ENCODE results near the gene DESI2.
"Not testable (repeated sequence)": the region's sequence is repeated elsewhere in the genome, so short reads cannot be mapped to it uniquely, and the experiment has no call there.

DESI2 gene

DNA sequence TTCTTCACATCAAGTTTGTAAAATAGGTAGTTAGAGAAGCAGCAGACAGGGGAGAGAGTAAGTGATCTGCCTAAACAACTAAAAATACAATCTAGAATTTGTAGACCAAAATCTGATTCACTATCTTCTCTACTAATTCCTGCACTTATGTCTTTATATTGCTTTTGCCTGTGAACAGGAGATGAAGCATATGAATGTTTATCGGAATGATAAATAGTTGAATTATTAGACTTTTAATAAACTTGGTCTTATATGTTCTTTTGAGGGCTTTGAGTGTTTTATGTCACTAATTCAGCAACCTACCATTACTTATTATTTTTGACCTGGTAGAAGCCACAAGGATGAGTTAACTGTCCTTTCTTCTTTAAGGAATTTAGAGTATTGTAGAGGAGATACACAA, 2.3 kb downstream of the DESI2 start:
- DNase-seq = no peak

DNA sequence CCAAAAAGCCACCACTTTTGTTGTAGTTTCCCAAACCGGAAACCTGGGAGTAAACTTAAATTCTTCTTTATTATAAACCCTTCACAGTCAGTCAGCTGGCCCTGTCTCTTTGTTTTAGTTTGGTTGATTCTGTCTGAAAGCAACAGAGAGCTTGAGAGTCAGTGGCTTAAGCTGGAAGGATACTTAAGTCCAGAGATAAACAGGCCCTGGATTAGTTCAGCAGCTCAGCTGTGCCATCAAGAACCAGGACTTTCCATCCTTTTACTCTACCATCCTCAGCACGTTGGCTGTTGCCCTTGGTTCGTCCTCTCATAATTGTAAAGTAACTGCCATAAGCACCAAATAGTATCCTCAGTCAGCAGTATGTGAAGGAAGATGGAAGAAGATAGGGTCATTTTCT, 4.5 kb downstream of the DESI2 start:
- no peak for DNase-seq

DNA sequence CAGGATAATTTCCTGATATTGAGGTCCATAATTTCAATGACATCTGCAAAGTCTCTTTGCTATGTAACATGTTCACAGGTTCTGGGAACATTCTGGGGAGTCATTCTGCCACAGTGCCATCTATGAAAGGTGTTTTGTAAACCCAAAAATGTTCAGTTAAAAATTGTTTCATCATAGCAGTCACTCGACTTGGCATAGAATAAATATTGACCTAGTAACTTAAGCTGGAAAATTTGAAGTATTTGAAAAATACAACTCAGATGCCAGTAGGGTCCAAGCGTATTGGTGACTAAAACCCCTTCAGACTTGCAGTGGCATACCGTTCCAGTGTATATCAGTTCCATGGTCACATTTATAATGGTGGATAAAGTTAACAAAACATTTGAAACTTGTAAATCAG, 6.8 kb downstream of the DESI2 start:
- DNase-seq = no peak

DNA sequence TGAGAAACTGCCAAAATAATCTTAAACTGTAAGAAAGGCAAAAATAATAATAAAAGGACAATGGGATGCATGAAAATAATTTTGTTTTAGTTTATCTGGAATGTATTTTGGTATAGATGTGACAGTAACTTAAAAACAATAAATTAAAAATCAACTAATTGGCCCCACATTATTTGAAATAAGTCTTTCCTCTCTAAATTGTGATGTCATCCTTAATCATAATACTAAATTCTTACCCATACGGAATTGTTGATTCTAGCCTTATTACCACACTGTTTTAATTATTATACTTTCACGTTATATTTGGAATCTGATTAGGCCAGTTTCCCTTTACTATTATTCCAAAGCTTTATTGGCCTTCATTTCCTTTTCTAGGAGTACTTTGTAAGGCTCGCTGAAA, 7.7 kb downstream of the DESI2 start:
- DNase-seq = no peak

DNA sequence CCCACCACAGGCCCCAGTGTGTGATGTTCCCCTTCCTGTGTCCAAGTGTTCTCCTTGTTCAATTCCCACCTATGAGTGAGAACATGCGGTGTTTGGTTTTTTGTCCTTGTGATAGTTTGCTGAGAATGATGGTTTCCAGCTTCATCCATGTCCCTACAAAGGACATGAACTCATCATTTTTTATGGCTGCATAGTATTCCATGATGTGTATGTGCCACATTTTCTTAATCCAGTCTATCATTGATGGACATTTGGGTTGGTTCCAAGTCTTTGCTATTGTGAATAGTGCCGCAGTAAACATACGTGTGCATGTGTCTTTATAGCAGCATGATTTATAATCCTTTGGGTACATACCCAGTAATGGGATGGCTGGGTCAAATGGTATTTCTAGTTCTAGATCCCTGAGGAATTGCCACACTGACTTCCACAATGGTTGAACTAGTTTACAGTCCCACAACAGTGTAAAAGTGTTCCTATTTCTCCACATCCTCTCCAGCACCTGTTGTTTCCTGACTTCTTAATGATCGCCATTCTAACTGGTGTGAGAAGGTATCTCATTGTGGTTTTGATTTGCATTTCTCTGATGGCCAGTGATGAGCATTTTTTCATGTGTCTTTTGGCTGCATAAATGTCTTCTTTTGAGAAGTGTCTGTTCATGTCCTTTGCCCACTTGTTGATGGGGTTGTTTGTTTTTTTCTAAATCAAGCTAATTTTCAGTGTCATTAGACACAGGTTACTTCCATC, 8.8 kb downstream of the DESI2 start:
- DNase-seq = not testable (repeated sequence)

DNA sequence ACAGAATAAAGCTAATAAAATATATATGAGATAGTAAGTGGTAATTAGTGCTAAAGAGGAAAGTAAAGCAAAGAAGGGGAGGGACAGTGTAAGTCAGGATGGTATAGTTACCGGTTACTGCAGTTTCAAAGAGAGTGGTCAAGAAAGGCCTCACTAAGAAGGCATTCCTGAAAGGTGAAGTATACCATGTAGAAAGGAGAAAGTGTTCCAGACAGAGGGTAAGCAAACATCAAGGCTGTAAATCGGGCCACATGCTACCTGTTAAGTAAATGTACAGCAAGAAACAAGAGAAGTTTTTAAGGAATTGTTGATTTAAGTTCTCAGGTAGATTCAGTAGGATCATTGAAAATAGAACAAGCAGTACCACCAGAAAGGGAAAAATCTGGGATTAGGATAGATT, 9.7 kb downstream of the DESI2 start:
- no peak for DNase-seq

DNA sequence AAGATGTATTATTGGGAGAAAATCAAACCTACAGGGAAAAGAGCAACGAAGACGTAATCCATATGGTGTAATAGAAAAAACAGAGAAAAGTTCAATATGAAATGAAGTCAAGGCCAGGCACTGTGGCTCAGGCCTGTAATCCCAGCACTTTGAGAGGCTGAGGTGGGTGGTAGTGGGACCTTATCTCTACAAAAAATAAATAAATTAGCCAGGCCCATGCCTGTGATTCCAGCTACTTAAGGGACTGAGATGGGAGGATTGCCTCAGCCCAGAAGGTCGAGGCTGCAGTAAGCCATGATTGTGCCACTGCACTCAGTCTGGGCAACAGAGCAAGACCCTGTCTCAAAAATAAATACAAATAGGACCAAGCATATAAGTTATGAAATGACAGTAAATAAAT, 11.4 kb downstream of the DESI2 start:
- DNase-seq = no peak

DNA sequence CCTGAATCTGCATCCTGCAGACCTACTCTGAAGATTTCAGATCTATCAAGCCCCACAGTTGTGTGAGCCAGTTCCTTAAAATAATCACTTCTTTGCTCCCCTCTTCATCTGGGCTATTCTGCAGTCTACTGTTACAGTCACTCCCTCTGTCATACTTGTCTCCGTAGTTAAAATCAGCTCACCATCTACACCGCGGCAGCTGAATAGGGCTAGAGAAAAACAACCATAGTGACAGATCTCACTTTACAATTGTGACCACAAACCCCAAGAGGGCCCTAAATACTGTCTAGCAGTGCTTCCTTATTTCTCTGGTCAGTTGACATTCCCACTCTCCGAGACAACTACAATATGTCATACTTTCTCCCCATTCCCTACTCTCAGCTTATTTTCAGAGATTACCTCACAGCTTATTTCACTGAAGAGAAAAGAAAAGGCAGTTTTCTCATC, 12.9 kb downstream of the DESI2 start:
- DNase-seq = peak; percentile 59

DNA sequence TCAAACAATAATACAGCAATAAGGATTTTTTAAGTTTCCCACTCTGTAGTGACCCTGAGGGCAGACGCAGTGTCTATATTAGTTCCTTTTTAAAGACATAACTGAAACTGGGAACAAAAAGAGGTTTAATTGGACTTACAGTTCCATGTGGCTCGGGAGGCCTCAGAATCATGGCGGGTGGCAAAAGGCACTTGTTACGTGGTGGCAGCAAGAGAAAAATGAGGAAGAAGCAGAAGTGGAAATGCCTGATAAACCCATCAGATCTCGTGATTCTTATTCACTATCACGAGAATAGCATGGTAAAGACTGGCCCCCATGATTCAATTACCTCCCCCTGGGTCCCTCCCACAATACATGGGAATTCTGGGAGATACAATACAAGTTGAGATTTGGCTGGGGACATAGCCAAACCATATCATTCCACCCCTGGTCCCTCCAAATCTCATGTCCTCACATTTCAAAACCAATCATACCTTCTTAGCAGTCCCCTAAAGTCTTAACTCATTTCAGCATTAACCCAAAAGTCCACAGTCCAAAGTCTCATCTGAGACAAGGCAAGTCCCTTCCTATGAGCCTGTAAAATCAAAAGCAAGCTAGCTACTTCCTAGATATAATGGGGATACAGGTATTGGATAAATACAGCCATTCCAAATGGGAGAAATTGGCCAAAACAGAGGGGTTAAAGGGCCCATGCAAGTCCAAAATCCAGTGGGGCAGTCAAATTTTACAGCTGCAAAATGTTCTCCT, 13.9 kb downstream of the DESI2 start:
- peak; percentile 67 for DNase-seq

DNA sequence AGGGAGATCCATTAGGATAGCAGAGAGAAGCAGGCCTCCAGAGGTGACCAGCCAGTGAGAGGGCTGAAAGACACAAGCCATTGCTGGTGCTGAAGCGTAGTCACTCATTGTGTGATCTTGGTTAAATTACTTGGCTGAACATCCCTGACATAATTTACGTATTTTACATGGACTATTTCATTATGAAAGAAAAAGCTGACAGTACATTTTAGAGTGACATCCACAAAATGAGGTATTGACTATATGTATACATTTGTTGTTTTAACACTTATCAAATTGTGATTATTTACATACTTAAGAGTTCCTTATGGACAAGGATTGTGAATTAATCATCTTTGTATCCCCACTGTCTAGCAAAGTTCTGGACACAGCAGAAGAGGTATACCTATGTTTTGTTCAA, 14.9 kb downstream of the DESI2 start:
- DNase-seq = no peak

DNA sequence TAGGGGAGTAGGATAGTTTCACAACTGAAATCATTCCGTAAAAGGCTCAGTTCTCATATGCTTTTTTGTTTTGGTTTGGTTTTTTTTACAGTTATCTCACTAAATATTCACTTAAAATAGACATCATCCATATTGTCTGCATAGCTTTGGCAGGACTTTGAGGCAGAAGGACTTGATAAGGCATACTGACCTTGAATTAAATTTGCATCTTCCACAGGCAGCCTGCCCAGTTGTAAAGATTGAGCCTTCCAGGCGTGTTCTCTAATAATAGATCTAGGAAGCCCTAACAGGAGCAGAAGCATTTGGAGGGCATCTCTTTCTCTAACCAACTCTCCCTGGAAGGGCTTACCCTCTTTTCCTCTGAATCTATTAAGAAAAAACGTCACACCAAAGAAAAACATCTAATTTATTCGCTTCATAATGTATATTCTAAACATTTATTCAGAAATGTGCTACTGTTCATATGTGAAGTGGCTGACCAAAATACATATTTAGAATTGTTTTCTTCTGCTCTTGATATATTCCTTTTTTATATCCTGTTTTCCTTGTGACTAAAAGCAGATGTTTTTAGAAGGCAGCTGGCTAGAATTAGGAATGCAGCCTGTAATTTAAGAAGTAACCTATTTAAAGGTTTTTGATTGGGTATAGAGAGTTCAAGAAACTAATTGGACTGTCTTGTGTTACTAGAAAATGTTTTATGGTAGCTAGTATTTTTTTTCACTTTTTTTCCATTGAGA, 20.2 kb downstream of the DESI2 start:
- no peak for DNase-seq

DNA sequence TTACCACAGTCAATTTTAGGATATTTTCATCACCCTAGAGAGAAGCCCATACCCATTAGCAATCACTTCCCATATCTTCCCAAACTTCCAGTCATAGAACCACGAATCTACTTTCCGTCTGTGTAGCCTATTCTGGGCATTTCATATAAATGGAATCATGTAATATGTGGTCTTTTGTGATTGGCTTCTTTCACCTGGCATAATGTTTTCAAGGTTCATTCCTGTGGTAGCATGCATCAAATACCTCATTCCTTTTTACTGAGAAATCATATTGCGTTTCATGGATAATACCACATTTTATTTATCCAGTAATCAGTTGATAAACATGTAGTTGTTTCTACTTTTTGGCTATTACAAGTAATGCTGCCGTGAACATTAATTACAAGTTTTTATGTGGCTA, 21.5 kb downstream of the DESI2 start:
- no peak for DNase-seq

DNA sequence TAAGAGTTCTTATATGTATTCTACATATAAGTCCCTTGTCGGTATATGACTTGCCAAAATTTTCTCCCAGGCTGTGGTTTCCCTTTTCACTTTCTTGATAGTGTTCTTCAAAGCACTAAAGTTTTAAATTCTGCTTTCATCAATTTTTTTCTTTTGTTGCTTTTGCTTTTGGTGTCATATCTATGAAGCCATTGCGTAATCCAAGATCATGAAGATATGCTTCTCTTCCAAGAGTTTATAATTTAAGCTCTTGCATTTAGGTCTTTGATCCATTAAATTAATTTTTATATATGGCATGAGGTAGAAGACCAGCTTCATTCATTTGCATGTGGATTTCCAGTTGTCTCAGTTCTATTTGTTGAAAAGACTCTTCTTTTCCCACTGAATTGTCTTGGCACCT, 22.2 kb downstream of the DESI2 start:
- DNase-seq = no peak

DNA sequence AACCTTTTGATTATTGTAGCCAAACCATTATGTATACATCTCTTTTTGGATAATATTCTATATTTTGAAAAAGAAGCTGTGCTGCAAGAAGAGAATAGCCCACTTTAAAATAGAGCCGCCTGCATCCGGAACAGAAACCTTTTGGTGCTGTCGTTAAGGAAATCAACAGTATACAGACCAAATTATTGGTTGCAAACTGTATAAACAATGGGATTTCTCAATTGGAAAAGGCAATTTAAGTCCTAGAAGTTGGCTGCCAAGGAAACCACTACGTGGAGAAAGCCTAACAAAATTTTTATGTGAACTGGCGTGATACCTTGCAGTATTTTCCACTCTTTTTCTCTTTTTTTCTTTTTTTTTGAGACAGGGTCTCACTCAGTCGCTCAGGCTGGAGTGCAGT, 25.8 kb downstream of the DESI2 start:
- no peak for DNase-seq

DNA sequence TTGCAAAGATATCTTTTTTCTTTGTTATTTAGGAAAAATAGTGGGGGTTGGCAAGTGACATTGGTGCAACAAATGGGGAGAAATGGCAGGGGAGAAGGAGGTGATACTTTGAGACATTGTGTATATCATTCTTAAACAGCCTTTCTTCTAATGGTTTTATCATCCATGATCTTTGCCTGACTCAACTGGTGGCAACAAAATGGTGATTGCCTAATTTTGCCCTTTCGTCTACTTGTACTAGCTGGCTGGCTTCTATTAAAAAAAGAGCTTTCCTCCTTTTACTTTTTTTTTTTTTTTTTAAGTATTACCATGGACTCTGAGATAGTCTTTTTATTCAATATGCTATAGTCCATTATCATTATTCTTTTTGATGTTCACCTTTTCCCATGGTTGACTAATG, 27.7 kb downstream of the DESI2 start:
- no peak for DNase-seq

DNA sequence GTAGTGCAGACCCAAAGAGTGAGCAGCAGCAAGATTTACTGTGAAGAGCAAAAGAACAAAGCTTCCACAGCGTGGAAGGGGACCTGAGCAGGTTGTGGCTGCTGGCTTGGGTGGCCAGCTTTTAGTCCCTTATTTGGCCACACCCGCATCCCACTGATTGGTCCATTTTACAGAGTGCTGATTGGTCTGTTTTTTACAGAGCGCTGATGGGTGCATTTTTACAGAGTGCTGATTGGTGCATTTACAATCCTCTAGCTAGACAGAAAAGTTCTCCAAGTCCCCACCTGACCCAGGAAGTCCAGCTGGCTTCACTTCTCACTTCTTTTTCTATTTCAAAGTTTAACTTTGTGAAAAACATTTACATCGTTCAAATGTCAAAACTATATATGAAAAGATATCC, 29.2 kb downstream of the DESI2 start:
- DNase-seq = not testable (repeated sequence)

DNA sequence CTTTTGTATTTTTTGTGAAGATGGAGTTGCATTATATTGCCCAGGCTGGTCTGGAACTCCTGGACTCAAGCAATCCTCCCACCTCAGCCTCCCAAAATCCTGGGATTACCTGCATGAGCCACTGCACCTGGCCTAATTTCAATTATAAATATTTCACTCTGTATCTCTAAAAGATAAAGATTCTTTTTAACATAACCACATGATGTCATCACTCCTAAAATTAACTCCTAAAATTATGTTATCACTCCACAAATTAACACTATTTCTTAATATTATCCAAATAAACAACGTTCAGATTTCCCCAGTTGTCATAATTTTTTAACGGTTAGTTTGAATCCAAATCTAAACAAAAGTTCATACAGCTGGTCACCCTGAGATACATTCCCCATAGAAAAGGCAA, 43.0 kb downstream of the DESI2 start:
- DNase-seq = no peak

DNA sequence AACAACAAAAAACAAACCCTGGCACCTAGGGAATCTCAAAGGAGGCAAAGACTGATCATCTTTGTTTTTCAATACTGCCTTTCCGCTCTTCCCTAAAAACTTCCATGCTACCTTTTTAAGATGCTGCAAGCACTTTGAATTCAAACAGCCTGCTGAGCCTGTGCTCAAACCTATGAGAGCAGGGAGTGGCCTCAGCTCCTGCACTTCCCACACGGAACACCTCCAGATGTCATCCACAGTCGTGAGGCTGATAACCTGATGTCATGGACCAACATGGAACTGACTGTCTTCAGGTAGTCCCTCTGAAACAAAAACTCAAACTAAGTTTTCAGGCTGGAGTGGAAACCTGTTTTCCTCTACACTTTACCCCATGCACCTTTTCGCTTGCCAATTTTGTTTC, 46.8 kb downstream of the DESI2 start:
- no peak for DNase-seq

DNA sequence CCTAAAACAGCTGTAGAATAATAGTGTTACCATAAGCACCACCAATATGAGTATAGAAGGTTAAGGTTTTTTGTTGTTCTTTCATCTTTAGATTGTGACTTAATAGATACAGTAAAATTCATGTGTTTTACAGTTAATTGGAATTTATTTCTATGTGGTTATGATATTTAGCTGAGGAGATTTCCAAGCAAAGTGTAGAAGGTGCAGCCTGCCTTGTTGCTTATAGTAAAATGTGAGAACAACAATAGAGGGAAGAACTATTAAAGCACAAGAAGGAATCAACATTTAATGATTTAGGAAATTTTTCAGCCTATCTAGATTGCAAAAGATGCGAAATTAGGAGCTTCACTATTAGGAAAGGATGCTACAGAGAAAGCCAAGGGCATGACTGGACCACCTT, 47.9 kb downstream of the DESI2 start:
- no peak for DNase-seq

DNA sequence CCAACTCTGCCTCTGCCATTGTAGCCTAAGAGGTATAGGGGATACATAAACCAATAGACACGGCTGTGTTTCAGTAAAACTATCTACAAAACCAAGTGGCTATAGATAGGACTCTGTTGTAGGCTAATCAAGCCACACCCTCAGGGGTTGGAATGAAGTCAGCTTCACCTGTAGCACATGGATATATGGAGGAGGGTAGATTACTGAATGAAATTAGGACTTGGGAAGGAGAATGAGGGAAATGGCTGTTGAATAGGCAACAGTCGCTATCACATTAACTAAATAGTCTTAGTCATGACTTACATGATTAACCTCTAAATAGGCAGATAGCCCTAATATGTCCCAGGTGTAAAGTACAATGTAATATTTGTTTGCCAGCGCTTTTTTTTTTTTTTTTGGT, 49.7 kb downstream of the DESI2 start:
- DNase-seq = no peak

DNA sequence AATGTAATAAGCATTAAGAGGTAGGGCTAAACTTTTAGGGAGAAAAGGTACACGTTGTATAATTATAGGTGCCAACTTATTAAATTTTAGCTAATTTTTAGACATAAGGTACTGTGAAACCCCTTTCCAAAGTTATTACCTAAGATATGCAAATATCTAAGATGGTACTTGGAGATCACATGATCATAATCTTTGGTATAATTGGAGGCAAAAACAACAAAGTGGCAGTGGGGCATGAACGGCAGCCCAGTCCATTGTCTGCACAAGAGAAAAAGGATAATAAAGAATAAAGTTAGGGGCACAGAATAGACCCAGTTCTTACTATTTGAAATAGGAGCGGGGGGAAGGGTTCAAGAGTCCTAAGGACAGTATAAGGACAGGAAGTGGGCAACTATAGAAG, 51.2 kb downstream of the DESI2 start:
- DNase-seq = no peak

DNA sequence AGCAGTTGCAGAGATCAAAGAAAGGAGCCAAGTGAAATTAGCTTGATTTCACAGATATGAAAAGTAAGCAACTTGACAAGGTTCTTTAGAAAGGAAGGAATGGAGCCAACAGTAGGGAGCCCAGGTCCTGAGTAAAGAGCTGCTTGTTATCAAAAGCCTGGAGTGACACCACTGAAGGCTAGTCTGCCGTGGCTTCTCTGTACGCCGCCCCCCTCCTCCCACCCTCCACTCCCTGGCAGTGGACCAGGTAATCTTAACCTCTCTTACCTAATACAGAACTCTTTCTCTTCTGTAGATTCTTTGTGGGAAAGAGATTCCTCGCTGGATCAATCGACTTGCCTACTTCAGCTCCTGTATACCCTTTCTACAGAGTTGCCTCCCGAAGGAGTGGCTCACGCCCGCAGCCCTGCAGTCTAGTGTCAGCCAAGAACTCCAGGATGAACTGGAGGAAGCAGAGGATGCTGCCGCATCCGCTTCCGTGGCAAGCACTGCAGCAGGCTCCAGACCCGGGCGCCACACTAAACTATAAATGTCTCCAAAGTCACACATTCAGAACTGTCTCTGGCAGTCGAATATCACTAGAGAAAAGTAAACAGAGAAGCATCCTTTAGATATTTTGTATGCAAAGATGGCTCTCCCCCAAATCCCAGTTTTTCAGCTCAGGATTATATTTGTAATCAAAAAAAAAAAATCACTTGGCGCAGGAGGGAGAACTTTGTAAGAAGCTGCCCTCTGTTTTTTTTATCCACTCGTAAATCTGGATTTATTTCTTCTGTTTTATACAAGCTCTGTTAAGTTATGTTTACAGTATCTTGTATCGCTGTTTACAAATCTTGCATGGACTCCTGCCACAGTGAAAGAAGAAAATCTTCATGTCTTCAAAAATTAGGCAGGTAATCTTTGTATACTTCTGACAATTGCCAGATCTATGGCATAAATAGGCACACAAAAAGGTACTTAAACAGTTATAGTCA, 52.6 kb downstream of the DESI2 start:
- DNase-seq = no peak

DNA sequence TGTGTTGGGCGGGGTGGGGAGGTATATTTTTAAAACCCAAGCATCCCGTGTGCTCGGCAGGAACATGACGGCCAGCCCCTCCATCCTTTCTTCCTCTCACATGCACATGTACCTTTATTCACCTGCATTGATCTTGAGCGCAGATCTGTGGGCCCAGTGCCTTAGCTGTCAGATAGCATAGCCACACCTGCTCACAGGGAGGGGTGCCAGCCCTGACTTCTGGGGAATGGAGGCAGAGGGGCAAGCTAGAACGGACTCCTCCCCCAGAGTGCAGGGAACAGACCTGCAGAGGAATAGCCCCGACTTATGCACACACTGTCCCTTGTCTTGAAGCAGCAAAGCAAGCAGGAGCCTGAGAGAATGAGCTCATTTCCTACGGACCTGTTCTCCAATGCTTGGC, 56.1 kb downstream of the DESI2 start:
- no peak for DNase-seq
